Fibroblast of the aortic adventitia (primary cell): ENCODE results near the gene CTDSP2. TPM values are rescaled to one million over a fixed set of nuclear protein-coding genes. Genes with fewer than 3 reads are reported as not detected.
"Not testable (repeated sequence)": the region's sequence is repeated elsewhere in the genome, so short reads cannot be mapped to it uniquely, and the experiment has no call there.

Source experiments
- DNase-seq: peaks from one replicate; pipeline ENCODE4 v3.0.0-alpha.2; 2010; ENCODE audit warnings: low read depth
- H3K4me3 ChIP-seq: 2 replicates; pipeline ENCODE4 v1.5.1; 2011; ENCODE audit warnings: low read depth, mild to moderate bottlenecking, control low read depth, low read length, moderate library complexity
- total RNA-seq: library from RNA; depleted of rRNA; stranded (reverse); fragments of >200 nt; gene quantifications from 2 replicates; pipeline ENCODE4 v1.2.3, GENCODE V29; 2012; ENCODE audit warnings: low replicate concordance
- TF ChIP-seq, protein P1 (sequence below): IDR thresholded peaks from 2 replicates; pipeline ENCODE4 v1.5.1; 2011; ENCODE audit warnings: mild to moderate bottlenecking, low read length, control low read depth, inconsistent platforms; ENCODE audit not compliant: insufficient read depth

CTDSP2 gene
- total RNA-seq, 1 donor, result 90.7 TPM

DNA sequence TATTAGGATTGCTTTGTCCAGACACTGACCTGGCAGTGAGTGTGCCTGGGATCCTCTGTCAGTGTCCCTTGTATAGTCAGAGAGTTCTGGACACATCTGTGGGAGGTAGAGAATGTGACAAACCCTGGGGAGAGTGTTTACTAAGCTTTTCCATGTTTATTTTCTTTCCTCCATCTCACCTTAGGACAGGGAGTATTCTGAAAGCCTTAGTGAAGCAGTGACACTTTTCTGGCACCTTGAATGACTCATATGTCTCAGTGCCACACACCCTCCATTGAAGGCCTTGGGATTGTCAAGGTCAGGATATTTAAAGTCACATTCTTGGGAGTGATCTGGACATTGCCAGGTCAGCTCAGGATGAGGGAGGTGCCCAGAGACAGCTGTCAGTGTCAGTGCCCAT lies 34.9 kb upstream of the CTDSP2 start:
- TF ChIP-seq, protein P1, sequence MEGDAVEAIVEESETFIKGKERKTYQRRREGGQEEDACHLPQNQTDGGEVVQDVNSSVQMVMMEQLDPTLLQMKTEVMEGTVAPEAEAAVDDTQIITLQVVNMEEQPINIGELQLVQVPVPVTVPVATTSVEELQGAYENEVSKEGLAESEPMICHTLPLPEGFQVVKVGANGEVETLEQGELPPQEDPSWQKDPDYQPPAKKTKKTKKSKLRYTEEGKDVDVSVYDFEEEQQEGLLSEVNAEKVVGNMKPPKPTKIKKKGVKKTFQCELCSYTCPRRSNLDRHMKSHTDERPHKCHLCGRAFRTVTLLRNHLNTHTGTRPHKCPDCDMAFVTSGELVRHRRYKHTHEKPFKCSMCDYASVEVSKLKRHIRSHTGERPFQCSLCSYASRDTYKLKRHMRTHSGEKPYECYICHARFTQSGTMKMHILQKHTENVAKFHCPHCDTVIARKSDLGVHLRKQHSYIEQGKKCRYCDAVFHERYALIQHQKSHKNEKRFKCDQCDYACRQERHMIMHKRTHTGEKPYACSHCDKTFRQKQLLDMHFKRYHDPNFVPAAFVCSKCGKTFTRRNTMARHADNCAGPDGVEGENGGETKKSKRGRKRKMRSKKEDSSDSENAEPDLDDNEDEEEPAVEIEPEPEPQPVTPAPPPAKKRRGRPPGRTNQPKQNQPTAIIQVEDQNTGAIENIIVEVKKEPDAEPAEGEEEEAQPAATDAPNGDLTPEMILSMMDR, result no peak
- no peak for DNase-seq
- no peak overlapping the region for H3K4me3 ChIP-seq

DNA sequence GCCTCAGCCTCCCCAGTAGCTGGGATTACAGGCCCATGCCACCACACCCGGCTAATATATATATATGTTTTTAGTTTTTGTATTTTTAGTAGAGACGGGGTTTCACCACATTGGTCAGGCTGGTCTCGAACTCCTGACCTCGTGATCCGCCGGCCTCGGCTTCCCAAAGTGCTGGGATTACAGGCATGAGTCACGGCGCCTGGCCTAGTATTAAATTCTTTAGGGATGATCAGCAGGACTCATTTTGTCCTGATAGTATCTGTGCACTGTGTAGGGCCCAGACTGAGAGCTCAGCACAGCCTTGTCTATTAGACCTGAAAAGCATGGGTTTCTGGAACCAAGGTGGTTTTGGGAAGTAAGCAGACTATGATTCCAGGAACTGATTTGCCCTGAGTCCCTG lies 34.5 kb upstream of the CTDSP2 start:
- not testable (repeated sequence) for H3K4me3 ChIP-seq
- peak; percentile 38 for DNase-seq

DNA sequence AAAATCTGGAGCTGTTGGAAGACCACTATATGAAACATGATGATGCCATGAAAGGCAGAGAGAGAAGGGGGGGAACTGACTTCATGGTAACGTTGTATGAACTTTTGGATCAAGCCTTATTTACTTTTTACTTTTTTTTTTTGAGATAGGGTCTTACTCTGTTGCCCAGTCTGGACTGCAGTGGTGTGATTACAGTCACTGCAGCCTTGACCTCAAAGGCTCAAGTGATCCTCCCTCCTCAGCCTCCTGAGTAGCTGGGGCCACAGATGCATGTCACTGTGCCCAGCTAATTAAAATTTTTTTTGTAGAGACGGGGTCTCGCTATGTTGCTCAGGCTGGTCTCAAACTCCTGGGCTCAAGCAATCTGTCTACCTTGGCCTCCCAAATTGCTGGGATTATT lies 31.3 kb upstream of the CTDSP2 start:
- no peak for DNase-seq
- H3K4me3 ChIP-seq, result no peak overlapping the region
- TF ChIP-seq, protein P1, result no peak

DNA sequence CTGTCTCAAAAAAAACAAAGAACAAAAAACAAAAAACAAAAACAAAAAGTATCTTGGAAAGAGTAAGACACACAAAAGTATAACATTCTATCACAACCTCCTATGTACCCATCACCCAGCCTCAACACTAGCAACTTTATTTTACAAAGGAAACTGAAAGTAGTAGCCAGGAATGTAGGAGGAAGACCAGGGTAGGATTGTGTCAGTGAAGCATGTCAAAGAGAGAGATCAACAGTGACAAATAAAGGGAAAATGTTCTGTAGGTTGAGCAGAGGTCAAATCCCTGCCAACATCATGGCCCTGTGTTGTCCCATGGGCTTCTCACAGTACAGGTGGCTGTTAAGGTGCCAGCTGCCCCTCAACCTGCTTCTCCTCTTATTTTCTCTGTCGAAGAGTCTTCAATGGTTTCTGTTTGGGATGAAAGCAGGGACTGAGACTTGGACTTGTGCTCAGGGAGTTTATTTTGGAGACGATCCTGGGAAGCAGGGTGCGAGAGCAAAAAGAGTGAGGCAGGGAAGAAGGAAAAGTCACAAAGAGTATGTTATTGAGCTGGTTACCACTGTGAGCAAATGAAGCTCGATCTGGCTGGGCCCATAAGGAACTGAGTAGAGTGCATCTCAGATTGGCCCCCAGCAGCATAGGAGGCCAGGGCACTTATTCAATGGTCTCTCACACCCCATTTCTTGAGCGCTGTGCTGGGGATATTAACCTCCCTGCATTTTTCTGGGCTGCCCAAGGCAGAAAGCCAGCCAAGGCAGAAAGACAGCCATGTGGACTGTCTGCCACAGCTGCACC lies 29.4 kb upstream of the CTDSP2 start:
- TF ChIP-seq, protein P1, result no peak
- no peak for DNase-seq
- no peak overlapping the region for H3K4me3 ChIP-seq

GRCh38 chr12:57874166-57875108 lies 27.9 kb upstream of the CTDSP2 start:
- no peak overlapping the region for H3K4me3 ChIP-seq
- DNase-seq, result no peak
- TF ChIP-seq, protein P1, result no peak

DNA sequence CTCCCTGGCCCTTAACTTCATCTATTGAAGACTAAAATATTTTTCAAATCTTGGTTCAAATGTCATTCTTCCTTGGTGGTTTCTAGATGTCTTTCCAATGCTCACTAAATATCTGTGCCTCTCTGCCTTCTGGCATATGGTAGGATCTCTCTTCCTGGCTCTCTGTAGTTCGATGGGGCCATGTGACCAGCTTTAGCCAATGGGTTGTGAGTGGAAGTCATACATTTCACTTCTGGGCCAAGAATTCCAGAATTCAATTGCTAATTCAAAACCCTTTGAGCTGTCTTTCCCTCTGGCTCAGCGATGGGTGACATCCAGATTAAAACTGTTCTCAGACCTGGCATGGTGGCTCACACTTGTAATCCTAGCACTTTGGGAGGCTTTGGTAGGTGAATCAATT lies 25.8 kb upstream of the CTDSP2 start:
- TF ChIP-seq, protein P1, result no peak
- DNase-seq, result no peak
- H3K4me3 ChIP-seq, result no peak overlapping the region

DNA sequence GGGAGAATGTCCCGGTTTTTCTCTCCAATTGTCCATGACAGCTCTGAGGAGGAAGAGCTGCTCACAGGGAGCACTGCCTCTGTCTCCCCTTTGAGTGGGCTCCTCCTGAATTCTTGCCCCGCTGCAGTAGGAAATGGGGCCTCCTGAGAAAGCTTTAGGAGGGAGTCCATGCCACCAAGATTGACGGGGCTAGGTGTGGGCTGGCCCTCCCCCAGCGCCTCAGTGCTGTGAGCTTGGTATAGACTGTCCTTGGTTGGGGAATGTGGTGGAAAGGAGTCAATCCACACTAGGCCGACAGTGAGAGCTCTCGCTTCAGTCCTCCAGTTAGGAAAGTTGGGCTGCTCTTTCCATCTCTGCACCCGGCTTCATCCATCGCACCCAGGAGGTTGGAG lies 23.4 kb upstream of the CTDSP2 start:
- TF ChIP-seq, protein P1, result no peak
- no peak for DNase-seq
- no peak overlapping the region for H3K4me3 ChIP-seq
